NCI-H2196 (cell line): ENCODE results near the gene CYP17A1.
A peak's percentile ranks its signal among the peaks of the same experiment; 100 is the strongest.
"Not testable (repeated sequence)": the region's sequence is repeated elsewhere in the genome, so short reads cannot be mapped to it uniquely, and the experiment has no call there.

ENCODE experiments used
- DNase-seq: peaks from one replicate; lab custom pipeline; 2025; ENCODE audit not compliant: unreplicated experiment; lab: John Stamatoyannopoulos, UW

CYP17A1 gene

GRCh38 chr10:102837230-102837721, at the start of gene CYP17A1:
Gene CYP17A1 (minus strand): TSS chr10:102837413. CDS start chr10:102837361, 52 bp downstream.
- peak; percentile 11 for DNase-seq

- DNase-seq, result no peak
Observed at GRCh38 chr10:102880256-102880655, 43.0 kb upstream of the CYP17A1 start.

- no peak for DNase-seq
Observed at GRCh38 chr10:102878629-102879028, 41.4 kb upstream of the CYP17A1 start.

- no peak for DNase-seq
Observed at GRCh38 chr10:102876747-102877153, 39.5 kb upstream of the CYP17A1 start.

GRCh38 chr10:102872163-102872562, 35.0 kb upstream of the CYP17A1 start:
- no peak for DNase-seq

- no peak for DNase-seq
Observed at GRCh38 chr10:102870221-102870620, 33.0 kb upstream of the CYP17A1 start.

GRCh38 chr10:102869258-102870198, 32.3 kb upstream of the CYP17A1 start, which contains the start of gene AS3MT:
Gene AS3MT (plus strand): TSS chr10:102869470. CDS start chr10:102869593, 123 bp downstream.
- peak; percentile 1 for DNase-seq

GRCh38 chr10:102868911-102869257, 31.7 kb upstream of the CYP17A1 start:
- no peak for DNase-seq

- DNase-seq, result no peak
Observed at GRCh38 chr10:102865620-102866019, 28.4 kb upstream of the CYP17A1 start.

GRCh38 chr10:102863660-102864059, 26.4 kb upstream of the CYP17A1 start:
- DNase-seq, result no peak

GRCh38 chr10:102859911-102860310, 22.7 kb upstream of the CYP17A1 start:
- DNase-seq, result peak; percentile 5

- no peak for DNase-seq
Observed at GRCh38 chr10:102856758-102857424, 19.7 kb upstream of the CYP17A1 start.

- not testable (repeated sequence) for DNase-seq
Observed at GRCh38 chr10:102855731-102856436, 18.7 kb upstream of the CYP17A1 start.

- DNase-seq, result not testable (repeated sequence)
Observed at GRCh38 chr10:102853237-102853636, 16.0 kb upstream of the CYP17A1 start.

- no peak for DNase-seq
Observed at GRCh38 chr10:102850025-102850518, 12.9 kb upstream of the CYP17A1 start.

- no peak for DNase-seq
Observed at GRCh38 chr10:102845352-102845902, 8.2 kb upstream of the CYP17A1 start.

- not testable (repeated sequence) for DNase-seq
Observed at GRCh38 chr10:102844190-102844776, 7.1 kb upstream of the CYP17A1 start.

GRCh38 chr10:102843139-102843538, 5.9 kb upstream of the CYP17A1 start:
- DNase-seq, result not testable (repeated sequence)

GRCh38 chr10:102841827-102842345, 4.7 kb upstream of the CYP17A1 start:
- no peak for DNase-seq
